K562 (cell line): ENCODE results near the gene ENTR1. TPM values are rescaled to one million over a fixed set of nuclear protein-coding genes. Genes with fewer than 3 reads are reported as not detected.

Experiments used
- ATAC-seq: fragments of 200-7000 bp; cut with Tn5 transposase; 3 replicates; pipeline ENCODE4 v1.9.1; 2020; ENCODE audit warnings: moderate library complexity
- BruUV-seq: library from RNA; stranded (reverse); fragments of 400-500 nt; replicated peaks from 2 replicates; lab custom pipeline; 2021; lab: Mats Ljungman, UMichigan
- CTCF ChIA-PET: fragments of 300-600 bp; formaldehyde crosslinking; extraction: SDS; loops from one replicate; lab custom pipeline; 2021; ENCODE audit warnings: low intra/inter-chr PET ratio; lab: Yijun Ruan, JAX
- POLR2A ChIA-PET: fragments of 300-600, 350-650 bp; sonication (Branson Sonifier 250); formaldehyde crosslinking; extraction: SDS; loops from one replicate; lab custom pipeline; 2021; ENCODE audit warnings: antibody characterized with exemption, inconsistent platforms; lab: Yijun Ruan, JAX
- DNase-seq, 4 experiments: peaks; one replicate each; pipeline versions ENCODE4 v3.0.0 to v3.0.0-alpha.2; 2011 to 2018; ENCODE audit warnings: low spot score in 3 of 4, mixed read lengths in 3 of 4; ENCODE audit errors: extremely low read depth in 1 of 4
- FAIRE-seq: peaks from 2 replicates; lab custom pipeline; 2011; peaks lifted over from hg19 to GRCh38; lab: Jason Lieb, UNC
- H2AFZ ChIP-seq: 2 replicates; pipeline ENCODE4 v1.6.0; 2011; ENCODE audit warnings: low read depth, low read length, control low read depth, inconsistent platforms
- H3K27ac ChIP-seq: fragments of 200-600 bp; 3 replicates; pipeline ENCODE4 v1.8.0; 2011; ENCODE audit warnings: low read depth, mild to moderate bottlenecking, control low read depth, inconsistent platforms, low read length, moderate library complexity, mixed read lengths; ENCODE audit errors: extremely low read depth
- H3K27me3 ChIP-seq, 2 experiments: fragments of 300-600 bp in 1 of 2; 2 replicates in 1 of 2; 3 replicates in 1 of 2; pipeline versions ENCODE4 v1.6.0 to v1.8.0; 2011; ENCODE audit warnings: inconsistent platforms in 2 of 2, low read length in 2 of 2, mild to moderate bottlenecking in 1 of 2, mixed read lengths in 1 of 2, moderate library complexity in 1 of 2; ENCODE audit not compliant: control insufficient read depth in 2 of 2, insufficient read depth in 2 of 2
- H3K36me3 ChIP-seq: fragments of 300-600 bp; 3 replicates; pipeline ENCODE4 v1.8.0; 2011; ENCODE audit warnings: mild to moderate bottlenecking, low read length, inconsistent platforms; ENCODE audit not compliant: control insufficient read depth, insufficient read depth
- H3K4me1 ChIP-seq, 2 experiments: fragments of 200-600 bp in 1 of 2; replicated peaks in 1 of 2; 2 replicates in 1 of 2; 3 replicates in 1 of 2; pipeline versions ENCODE4 v1.5.1 to v1.8.0; 2011; ENCODE audit warnings: inconsistent platforms in 2 of 2, low read length in 2 of 2, mild to moderate bottlenecking in 1 of 2, mixed read lengths in 1 of 2, moderate library complexity in 1 of 2; ENCODE audit not compliant: control insufficient read depth in 2 of 2, insufficient read depth in 2 of 2
- H3K4me2 ChIP-seq: 2 replicates; pipeline ENCODE4 v1.6.1; 2011; ENCODE audit warnings: low read length, control low read depth, inconsistent platforms, mixed read lengths; ENCODE audit not compliant: insufficient read depth
- H3K4me3 ChIP-seq: fragments of 200-600 bp; sonication (generic), shearing (Covaris generic); 2 replicates; pipeline ENCODE4 v1.5.1; 2016; ENCODE audit warnings: control low read depth, inconsistent platforms
- H3K79me2 ChIP-seq: fragments of 200-600 bp; 3 replicates; pipeline ENCODE4 v1.8.0; 2011; ENCODE audit warnings: low read length, inconsistent platforms; ENCODE audit not compliant: control insufficient read depth, insufficient read depth
- H3K9ac ChIP-seq, 2 experiments: 2 replicates each; pipeline versions ENCODE4 v1.6.0 to v1.6.1; 2011; ENCODE audit warnings: low read depth in 2 of 2, low read length in 2 of 2, control low read depth in 1 of 2, inconsistent platforms in 1 of 2, mild to moderate bottlenecking in 1 of 2, mixed read lengths in 1 of 2; ENCODE audit not compliant: insufficient read depth in 1 of 2
- H3K9me1 ChIP-seq: one replicate; pipeline ENCODE4 v1.6.0; 2011; ENCODE audit warnings: inconsistent platforms, mild to moderate bottlenecking, low read length, moderate library complexity; ENCODE audit not compliant: control insufficient read depth, insufficient read depth
- H3K9me3 ChIP-seq: replicated peaks from 2 replicates; pipeline ENCODE4 v1.5.1; 2011; ENCODE audit warnings: low read depth, low read length, inconsistent platforms; ENCODE audit not compliant: control insufficient read depth, insufficient read depth
- H4K20me1 ChIP-seq: replicated peaks from 2 replicates; pipeline ENCODE4 v1.6.1; 2011; ENCODE audit warnings: low read length, inconsistent platforms, mixed read lengths; ENCODE audit not compliant: control insufficient read depth, insufficient read depth
- CREBBP ChIP-seq: IDR thresholded peaks from one replicate; pipeline ENCODE4 v1.6.1; 2012; ENCODE audit warnings: low read depth, mild to moderate bottlenecking, control low read depth, inconsistent platforms, low read length
- POLR2AphosphoS2 ChIP-seq: IDR thresholded peaks from 2 replicates; pipeline ENCODE4 v1.6.1; 2012; ENCODE audit warnings: low read length, improper control_type of control experiment
- POLR2G ChIP-seq: fragments of 200-400 bp; formaldehyde crosslinking; IDR thresholded peaks from 2 replicates; pipeline ENCODE4 v1.6.1; 2017; ENCODE audit warnings: low read depth, mild to moderate bottlenecking, antibody characterized with exemption, low read length, moderate library complexity
- PTTG1 ChIP-seq: fragments of 450-650 bp; IDR thresholded peaks from 2 replicates; pipeline ENCODE4 v1.6.1; 2016; ENCODE audit warnings: low read depth, mild to moderate bottlenecking, missing genetic modification characterization, missing compliant biosample characterization
- SP1 ChIP-seq: sonication (generic); formaldehyde crosslinking; IDR thresholded peaks from 2 replicates; pipeline ENCODE4 v1.8.1; 2022; ENCODE audit warnings: mild to moderate bottlenecking, missing genetic modification reagents
- TEAD1 ChIP-seq, 2 experiments: fragments of 450-650 bp in 1 of 2; sonication (generic) in 1 of 2; formaldehyde crosslinking; IDR thresholded peaks; 2 replicates each; pipeline versions ENCODE4 v1.4.0 to v1.8.0; 2020 to 2022; ENCODE audit warnings: mild to moderate bottlenecking in 2 of 2, missing genetic modification reagents in 1 of 2
- ZBTB33 ChIP-seq: sonication (generic); formaldehyde crosslinking; IDR thresholded peaks from 2 replicates; pipeline ENCODE4 v1.8.1; 2023; ENCODE audit warnings: mild to moderate bottlenecking, missing genetic modification reagents
- ZNF431 ChIP-seq: sonication (generic); formaldehyde crosslinking; IDR thresholded peaks from 2 replicates; pipeline ENCODE4 v1.8.0; 2022; ENCODE audit warnings: mild to moderate bottlenecking, missing genetic modification reagents
- WGBS: fragments of 100-300 bp; shearing (Covaris generic); methylation state at CpG from one replicate; pipeline ENCODE4 v1.1.6; 2016; ENCODE audit warnings: low coverage, mixed read lengths; ENCODE audit not compliant: insufficient coverage; ENCODE audit errors: missing lambda C conversion rate; 5-methylcytosine and 5-hydroxymethylcytosine counted together
- in situ Hi-C: fragments of 300-500 bp; cut with MboI; formaldehyde crosslinking; loops from 4 replicates; pipeline ENCODE4 v1.15.0; 2018; ENCODE audit warnings: inconsistent platforms, mixed read lengths
- intact Hi-C: fragments of 100-400 bp; cut with micrococcal nuclease; formaldehyde crosslinking; loops from 2 replicates; pipeline ENCODE4 v1.14.2; 2022
- polyA plus RNA-seq, 8 experiments: library from polyadenylated mRNA; depleted of rRNA in 4 of 8; stranded (reverse) in 5 of 8; unstranded in 3 of 8; fragments of >200 nt; fragmentation: Nextera tagmentation in 2 of 8; fragmentation: Illumina TruSeq in 1 of 8; extraction: Ambion mirVana in 2 of 8; extraction: Trizol in 1 of 8; gene quantifications; 2 replicates each; pipeline versions ENCODE4 v1.2.1 to v1.2.3, GENCODE V29; 2011 to 2014; ENCODE audit warnings: inconsistent platforms in 1 of 8, missing spikeins in 1 of 8
- total RNA-seq, 7 experiments: library from RNA; depleted of rRNA in 6 of 7; stranded (reverse); fragments of >200 nt in 6 of 7; fragmentation: Illumina TruSeq in 2 of 7; extraction: Trizol in 2 of 7; gene quantifications; 2 replicates each; pipeline versions ENCODE4 v1.2.1 to v1.2.3, GENCODE V29; 2011 to 2021; ENCODE audit warnings: low replicate concordance in 1 of 7
- TF ChIP-seq, protein P1 (sequence below): fragments of 250-450 bp; sonication (Bioruptor Pico); IDR thresholded peaks from 2 replicates; pipeline ENCODE4 v1.5.1; 2021; ENCODE audit warnings: mild to moderate bottlenecking

Gene ENTR1
- total and polyA plus RNA-seq, 9 of the 15 experiments (the other 6 are each of a cell fraction or from before 2014, with no cell fraction given): 6.7 to 106 (median 72.6) TPM

DNA sequence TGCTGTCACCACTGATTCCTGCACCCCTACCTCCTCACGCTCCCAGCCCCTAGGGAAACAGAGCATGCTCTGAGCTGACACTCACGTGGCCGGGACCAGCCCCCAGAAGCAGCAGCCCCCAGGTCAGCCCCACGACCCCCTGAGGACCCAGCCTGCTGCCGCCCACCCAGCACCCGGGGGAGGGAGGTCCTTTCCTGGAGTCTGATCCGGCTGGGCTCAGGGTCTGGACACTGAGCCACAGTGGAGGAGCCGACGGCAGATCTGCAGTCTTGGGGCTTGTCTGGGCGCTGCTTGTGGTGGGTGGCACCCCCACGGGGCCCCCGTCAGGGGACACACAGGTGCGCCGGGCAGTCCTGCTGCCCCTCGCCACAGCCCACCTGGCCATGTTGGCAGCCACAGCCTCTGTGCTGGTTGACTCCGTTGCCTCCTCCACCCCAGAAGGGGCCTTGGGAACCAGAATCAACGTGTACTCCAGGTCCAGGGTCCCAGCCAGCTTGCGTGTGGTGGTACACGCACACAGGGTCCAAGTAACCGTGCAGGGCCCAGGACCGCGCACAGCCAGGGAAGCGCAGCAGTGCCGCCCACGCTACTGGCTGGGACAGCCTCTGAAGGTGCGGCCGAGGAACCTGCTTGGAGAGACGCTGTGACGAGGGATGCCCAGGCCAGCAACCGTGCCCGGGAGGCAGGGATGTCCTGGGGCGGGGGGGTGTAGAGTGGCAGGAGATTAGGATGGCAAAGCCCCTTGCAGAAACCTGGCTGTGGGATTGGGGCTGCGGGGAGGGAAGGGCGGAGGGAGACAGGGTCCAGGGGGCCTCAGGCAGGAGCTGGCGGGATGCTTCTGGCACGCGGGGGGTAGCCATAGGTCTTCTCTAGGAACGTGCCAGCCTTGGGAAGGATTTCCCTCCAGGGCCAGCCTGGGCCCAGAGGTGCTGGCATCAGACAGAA, 50.4 kb downstream of the ENTR1 start:
- Histone ChIP-seq H3K27me3 (no peaks in the 10 kb centered on the region), H2AFZ (no peak overlapping the region), H3K36me3 (peaks cover 11% of the 10 kb centered on the region; the same call in 1 of the 3 replicates), H3K9me3 (no peaks in the 10 kb centered on the region), H3K4me2 (no peak overlapping the region), H3K79me2 (no peaks in the 10 kb centered on the region; the same call in 2 of the 3 replicates), H3K9ac (peak overlapping the region in 1 of 2 experiments; percentile 26; a peak in 2 of 4 replicates), H3K9me1 (no peaks in the 10 kb centered on the region), H3K4me3 (no peak overlapping the region), H3K27ac (no peak overlapping the region), H4K20me1 (no peaks in the 10 kb centered on the region), H3K4me1 (peaks cover 11 to 93% of the 10 kb centered on the region in 2 experiments)
- no peak for FAIRE-seq
- ChIA-PET CTCF (no interaction called here), POLR2A (interaction anchor here (0.5 to 2.0 kb wide), 3 partner anchors 14 to 403 kb away, joined by 3 to 6 read pairs (median 4); no protein-coding TSS in a partner anchor)
- in situ Hi-C loops (no loop called here), intact Hi-C loops (no loop called here)
- WGBS: 77% methylated on average over 32 of the region's 38 CpGs
- no peak for DNase-seq
- TF ChIP-seq ZBTB33 (CRISPR knock-in tag) (0 out of 2 replicates have a peak, but pooled peaks have one; percentile 40), TEAD1 (CRISPR knock-in tag; IDR thresholded peaks at IDR 0.05) (no peak), CREBBP (no peak), PTTG1 (tag) (no peak), ZNF431 (CRISPR knock-in tag) (no peak), POLR2AphosphoS2 (peak; percentile 33; the same call in 1 of the 2 replicates), POLR2G (peak; percentile 61; the same call in 1 of the 2 replicates), SP1 (CRISPR knock-in tag) (no peak)
- TF ChIP-seq, protein P1, sequence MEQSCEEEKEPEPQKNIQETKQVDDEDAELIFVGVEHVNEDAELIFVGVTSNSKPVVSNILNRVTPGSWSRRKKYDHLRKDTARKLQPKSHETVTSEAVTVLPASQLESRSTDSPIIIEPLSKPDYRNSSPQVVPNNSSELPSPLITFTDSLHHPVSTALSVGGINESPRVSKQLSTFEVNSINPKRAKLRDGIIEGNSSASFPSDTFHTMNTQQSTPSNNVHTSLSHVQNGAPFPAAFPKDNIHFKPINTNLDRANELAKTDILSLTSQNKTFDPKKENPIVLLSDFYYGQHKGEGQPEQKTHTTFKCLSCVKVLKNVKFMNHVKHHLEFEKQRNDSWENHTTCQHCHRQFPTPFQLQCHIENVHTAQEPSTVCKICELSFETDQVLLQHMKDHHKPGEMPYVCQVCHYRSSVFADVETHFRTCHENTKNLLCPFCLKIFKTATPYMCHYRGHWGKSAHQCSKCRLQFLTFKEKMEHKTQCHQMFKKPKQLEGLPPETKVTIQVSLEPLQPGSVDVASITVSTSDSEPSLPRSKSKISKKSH: no peak
- ATAC-seq: no peak
- no TSS peak for BruUV-seq
